ENCODE measurements around the gene SLC12A3.

DNA sequence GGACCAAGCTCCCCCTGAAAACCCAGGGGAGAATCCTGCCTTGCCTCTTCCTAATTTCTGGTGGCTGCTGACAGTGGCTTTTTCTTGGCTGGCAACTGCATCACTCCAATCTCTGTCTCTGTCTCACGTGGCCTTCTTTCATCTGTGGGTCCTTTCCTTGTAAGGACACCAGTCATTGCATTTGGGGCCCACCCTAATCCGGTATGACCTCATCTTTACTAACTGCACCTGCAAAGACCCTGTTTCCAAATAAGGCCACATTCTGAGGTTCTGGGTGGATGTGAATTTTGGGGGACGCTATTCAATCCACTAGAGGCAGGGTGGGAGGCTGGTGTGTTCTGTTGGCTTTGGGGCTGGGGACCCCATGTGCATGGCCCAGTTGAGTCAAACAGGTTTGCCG is 11.0 kb downstream of the SLC12A3 start:
- TF ChIP-seq POLR2A (IDR thresholded peaks at IDR 0.05; ENCODE audit: extremely low read depth, insufficient read length), result no peak
- TF ChIP-seq, protein P1, sequence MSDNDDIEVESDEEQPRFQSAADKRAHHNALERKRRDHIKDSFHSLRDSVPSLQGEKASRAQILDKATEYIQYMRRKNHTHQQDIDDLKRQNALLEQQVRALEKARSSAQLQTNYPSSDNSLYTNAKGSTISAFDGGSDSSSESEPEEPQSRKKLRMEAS (IDR thresholded peaks at IDR 0.05; ENCODE audit: low read depth, low read length), result no peak
- TF ChIP-seq, protein P2, sequence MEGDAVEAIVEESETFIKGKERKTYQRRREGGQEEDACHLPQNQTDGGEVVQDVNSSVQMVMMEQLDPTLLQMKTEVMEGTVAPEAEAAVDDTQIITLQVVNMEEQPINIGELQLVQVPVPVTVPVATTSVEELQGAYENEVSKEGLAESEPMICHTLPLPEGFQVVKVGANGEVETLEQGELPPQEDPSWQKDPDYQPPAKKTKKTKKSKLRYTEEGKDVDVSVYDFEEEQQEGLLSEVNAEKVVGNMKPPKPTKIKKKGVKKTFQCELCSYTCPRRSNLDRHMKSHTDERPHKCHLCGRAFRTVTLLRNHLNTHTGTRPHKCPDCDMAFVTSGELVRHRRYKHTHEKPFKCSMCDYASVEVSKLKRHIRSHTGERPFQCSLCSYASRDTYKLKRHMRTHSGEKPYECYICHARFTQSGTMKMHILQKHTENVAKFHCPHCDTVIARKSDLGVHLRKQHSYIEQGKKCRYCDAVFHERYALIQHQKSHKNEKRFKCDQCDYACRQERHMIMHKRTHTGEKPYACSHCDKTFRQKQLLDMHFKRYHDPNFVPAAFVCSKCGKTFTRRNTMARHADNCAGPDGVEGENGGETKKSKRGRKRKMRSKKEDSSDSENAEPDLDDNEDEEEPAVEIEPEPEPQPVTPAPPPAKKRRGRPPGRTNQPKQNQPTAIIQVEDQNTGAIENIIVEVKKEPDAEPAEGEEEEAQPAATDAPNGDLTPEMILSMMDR (IDR thresholded peaks at IDR 0.05; ENCODE audit: low read depth, low read length), result no peak
- TF ChIP-seq MYC (IDR thresholded peaks at IDR 0.05; ENCODE audit: low read depth, low read length), result no peak

All from NB4 (cell line).